ENCODE data around the gene TRIM46. TPM values are rescaled to one million over a fixed set of nuclear protein-coding genes. Genes with fewer than 3 reads are reported as not detected.

The TRIM46 gene
- 1.1 TPM for polyA plus RNA-seq (2012; ENCODE audit: missing spikeins)

- TF ChIP-seq POLR2A (IDR thresholded peaks at IDR 0.05; ENCODE audit: low read depth, low read length), result no peak
- TF ChIP-seq POLR2AphosphoS5 (IDR thresholded peaks at IDR 0.05; ENCODE audit: low read depth, low read length), result no peak
- TF ChIP-seq TAF1 (IDR thresholded peaks at IDR 0.05; ENCODE audit: borderline replicate concordance, low read depth, low read length), result no peak
- DNase-seq (ENCODE audit: insufficient read length) (peak; percentile 74), FAIRE-seq (peak; percentile 60)
Observed at GRCh38 chr1:155173478-155174323, at the start of gene TRIM46. TSS of gene TRIM46 (plus strand) at chr1:155173849. CDS start at chr1:155173967, 118 bp downstream.

- DNase-seq (ENCODE audit: insufficient read length) (no peak), FAIRE-seq (no peak)
- TF ChIP-seq TAF1 (IDR thresholded peaks at IDR 0.05; ENCODE audit: borderline replicate concordance, low read depth, low read length), result no peak
- TF ChIP-seq POLR2A (IDR thresholded peaks at IDR 0.05; ENCODE audit: low read depth, low read length), result no peak
- TF ChIP-seq POLR2AphosphoS5 (IDR thresholded peaks at IDR 0.05; ENCODE audit: low read depth, low read length), result no peak
Observed at GRCh38 chr1:155124503-155125463, 48.9 kb upstream of the TRIM46 start.

- TF ChIP-seq TAF1 (IDR thresholded peaks at IDR 0.05; ENCODE audit: borderline replicate concordance, low read depth, low read length), result no peak
- no peak for TF ChIP-seq POLR2A (IDR thresholded peaks at IDR 0.05; ENCODE audit: low read depth, low read length)
- no peak for TF ChIP-seq POLR2AphosphoS5 (IDR thresholded peaks at IDR 0.05; ENCODE audit: low read depth, low read length)
- FAIRE-seq (no peak), DNase-seq (ENCODE audit: insufficient read length) (no peak)
Observed at GRCh38 chr1:155125511-155125945, 48.1 kb upstream of the TRIM46 start.

- FAIRE-seq, result no peak
- DNase-seq (ENCODE audit: insufficient read length), result no peak
- TF ChIP-seq TAF1 (IDR thresholded peaks at IDR 0.05; ENCODE audit: borderline replicate concordance, low read depth, low read length), result no peak
- no peak for TF ChIP-seq POLR2A (IDR thresholded peaks at IDR 0.05; ENCODE audit: low read depth, low read length)
- TF ChIP-seq POLR2AphosphoS5 (IDR thresholded peaks at IDR 0.05; ENCODE audit: low read depth, low read length), result no peak
Observed at GRCh38 chr1:155125946-155126555, 47.6 kb upstream of the TRIM46 start.

- FAIRE-seq (no peak), DNase-seq (ENCODE audit: insufficient read length) (no peak)
- TF ChIP-seq TAF1 (IDR thresholded peaks at IDR 0.05; ENCODE audit: borderline replicate concordance, low read depth, low read length) (no peak), POLR2A (IDR thresholded peaks at IDR 0.05; ENCODE audit: low read depth, low read length) (no peak), POLR2AphosphoS5 (IDR thresholded peaks at IDR 0.05; ENCODE audit: low read depth, low read length) (no peak)
Observed at GRCh38 chr1:155126556-155127104, 47.0 kb upstream of the TRIM46 start.

GRCh38 chr1:155127105-155127966, 46.3 kb upstream of the TRIM46 start, which contains the start of gene EFNA1:
TSS of gene EFNA1 (plus strand) at chr1:155127876. CDS start at chr1:155127978, 102 bp downstream.
- DNase-seq (ENCODE audit: insufficient read length) (no peak), FAIRE-seq (no peak)
- TF ChIP-seq POLR2AphosphoS5 (IDR thresholded peaks at IDR 0.05; ENCODE audit: low read depth, low read length) (no peak), POLR2A (IDR thresholded peaks at IDR 0.05; ENCODE audit: low read depth, low read length) (no peak), TAF1 (IDR thresholded peaks at IDR 0.05; ENCODE audit: borderline replicate concordance, low read depth, low read length) (no peak)

- TF ChIP-seq TAF1 (IDR thresholded peaks at IDR 0.05; ENCODE audit: borderline replicate concordance, low read depth, low read length), result no peak
- no peak for TF ChIP-seq POLR2A (IDR thresholded peaks at IDR 0.05; ENCODE audit: low read depth, low read length)
- no peak for TF ChIP-seq POLR2AphosphoS5 (IDR thresholded peaks at IDR 0.05; ENCODE audit: low read depth, low read length)
- DNase-seq (ENCODE audit: insufficient read length) (no peak), FAIRE-seq (no peak)
Observed at GRCh38 chr1:155127967-155128754, 45.5 kb upstream of the TRIM46 start.

- FAIRE-seq (no peak), DNase-seq (ENCODE audit: insufficient read length) (no peak)
- TF ChIP-seq TAF1 (IDR thresholded peaks at IDR 0.05; ENCODE audit: borderline replicate concordance, low read depth, low read length) (no peak), POLR2AphosphoS5 (IDR thresholded peaks at IDR 0.05; ENCODE audit: low read depth, low read length) (no peak), POLR2A (IDR thresholded peaks at IDR 0.05; ENCODE audit: low read depth, low read length) (no peak)
Observed at GRCh38 chr1:155128755-155129473, 44.7 kb upstream of the TRIM46 start.

Measured in GM12892 (cell line).